HG03378 (cell line): ENCODE measurements around the gene SLC43A3.
"Not testable (repeated sequence)": the region's sequence is repeated elsewhere in the genome, so short reads cannot be mapped to it uniquely, and the experiment has no call there.

ENCODE experiments used
- ATAC-seq: cut with Tn5 transposase; IDR thresholded peaks from one replicate; pipeline ENCODE4 v1.9.1; 2021; ENCODE audit warnings: mild to moderate bottlenecking, moderate library complexity; ENCODE audit not compliant: unreplicated experiment

Gene SLC43A3

GRCh38 chr11:57407941-57408475 is 18.9 kb downstream of the SLC43A3 start:
- ATAC-seq: no peak

- ATAC-seq: no peak
Measured at GRCh38 chr11:57407010-57407920, 19.7 kb downstream of the SLC43A3 start.

- peak; percentile 82 for ATAC-seq
Measured at GRCh38 chr11:57406337-57406904, 20.5 kb downstream of the SLC43A3 start.

- ATAC-seq: no peak
Measured at GRCh38 chr11:57405271-57405860, 21.6 kb downstream of the SLC43A3 start.

GRCh38 chr11:57403802-57404147 is 23.1 kb downstream of the SLC43A3 start:
- no peak for ATAC-seq

GRCh38 chr11:57403003-57403801 is 23.7 kb downstream of the SLC43A3 start:
- ATAC-seq: not testable (repeated sequence)

- no peak for ATAC-seq
Measured at GRCh38 chr11:57402188-57403002, 24.5 kb downstream of the SLC43A3 start.

GRCh38 chr11:57399972-57400578 is 26.8 kb downstream of the SLC43A3 start:
- no peak for ATAC-seq

GRCh38 chr11:57399221-57399620 is 27.7 kb downstream of the SLC43A3 start:
- no peak for ATAC-seq

- ATAC-seq: no peak
Measured at GRCh38 chr11:57397394-57397990, 29.4 kb downstream of the SLC43A3 start.

- no peak for ATAC-seq
Measured at GRCh38 chr11:57396744-57397143, 30.2 kb downstream of the SLC43A3 start.

- no peak for ATAC-seq
Measured at GRCh38 chr11:57395905-57396623, 30.9 kb downstream of the SLC43A3 start.

GRCh38 chr11:57394203-57394965 is 32.5 kb downstream of the SLC43A3 start:
- ATAC-seq: no peak

- ATAC-seq: no peak
Measured at GRCh38 chr11:57392763-57393105, 34.2 kb downstream of the SLC43A3 start.

GRCh38 chr11:57392066-57392762 is 34.7 kb downstream of the SLC43A3 start:
- no peak for ATAC-seq

- no peak for ATAC-seq
Measured at GRCh38 chr11:57391539-57391938, 35.4 kb downstream of the SLC43A3 start.

- ATAC-seq: no peak
Measured at GRCh38 chr11:57391111-57391510, 35.8 kb downstream of the SLC43A3 start.
